Ishikawa (cell line): Measurements from ENCODE around the gene ZNF571.

Experiments used
- CEBPB ChIP-seq: IDR thresholded peaks from 2 replicates; pipeline ENCODE4 v1.6.1; 2012
- CREB1 ChIP-seq: IDR thresholded peaks from 2 replicates; pipeline ENCODE4 v1.6.1; 2012; ENCODE audit warnings: low read depth
- EGR1 ChIP-seq: IDR thresholded peaks from 2 replicates; pipeline ENCODE4 v1.6.1; 2012
- EP300 ChIP-seq: IDR thresholded peaks from 2 replicates; pipeline ENCODE4 v1.6.1; 2012; ENCODE audit warnings: borderline replicate concordance
- FOXM1 ChIP-seq: IDR thresholded peaks from 2 replicates; pipeline ENCODE4 v1.6.1; 2012; ENCODE audit warnings: low read depth, borderline replicate concordance
- MAX ChIP-seq: IDR thresholded peaks from 2 replicates; pipeline ENCODE4 v1.6.1; 2012
- NFIC ChIP-seq: IDR thresholded peaks from 2 replicates; pipeline ENCODE4 v1.6.1; 2012
- RAD21 ChIP-seq: IDR thresholded peaks from 2 replicates; pipeline ENCODE4 v1.6.1; 2012; ENCODE audit warnings: low read depth
- REST ChIP-seq: IDR thresholded peaks from 2 replicates; pipeline ENCODE4 v1.6.1; 2012; ENCODE audit warnings: low read depth, mild to moderate bottlenecking
- TAF1 ChIP-seq: IDR thresholded peaks from 2 replicates; pipeline ENCODE4 v1.6.1; 2012; ENCODE audit warnings: low read depth, mild to moderate bottlenecking
- TCF12 ChIP-seq: IDR thresholded peaks from 2 replicates; pipeline ENCODE4 v1.6.1; 2012; ENCODE audit warnings: low read depth
- TEAD4 ChIP-seq: IDR thresholded peaks from 2 replicates; pipeline ENCODE4 v1.6.1; 2012
- USF1 ChIP-seq: IDR thresholded peaks from 2 replicates; pipeline ENCODE4 v1.6.1; 2012
- YY1 ChIP-seq: IDR thresholded peaks from 2 replicates; pipeline ENCODE4 v1.6.1; 2012; ENCODE audit warnings: low read depth
- ZBTB7A ChIP-seq: IDR thresholded peaks from 2 replicates; pipeline ENCODE4 v1.6.1; 2012; ENCODE audit warnings: low read depth

ZNF571 gene

GRCh38 chr19:37593996-37594303 lies 642 bp downstream of the ZNF571 start:
- TF ChIP-seq TAF1, result no peak
- TF ChIP-seq EP300, result no peak
- no peak for TF ChIP-seq FOXM1
- TF ChIP-seq TEAD4, result no peak
- no peak for TF ChIP-seq NFIC
- TF ChIP-seq RAD21, result no peak
- TF ChIP-seq MAX, result no peak
- no peak for TF ChIP-seq EGR1
- no peak for TF ChIP-seq USF1
- TF ChIP-seq REST, result no peak
- TF ChIP-seq CEBPB, result no peak
- TF ChIP-seq TCF12, result no peak
- no peak for TF ChIP-seq ZBTB7A
- TF ChIP-seq CREB1, result no peak
- no peak for TF ChIP-seq YY1

- no peak for TF ChIP-seq NFIC
- no peak for TF ChIP-seq ZBTB7A
- TF ChIP-seq TCF12, result no peak
Measured at GRCh38 chr19:37583340-37583739, 11.3 kb downstream of the ZNF571 start.

GRCh38 chr19:37572203-37572602 lies 22.4 kb downstream of the ZNF571 start:
- TF ChIP-seq CREB1 (no peak), REST (no peak), RAD21 (no peak), ZBTB7A (no peak), TCF12 (no peak), FOXM1 (no peak), EGR1 (no peak), EP300 (no peak), CEBPB (no peak), YY1 (no peak), TEAD4 (no peak), TAF1 (no peak), MAX (no peak), USF1 (no peak), NFIC (no peak)

- TF ChIP-seq TAF1 (no peak), YY1 (no peak), FOXM1 (no peak), MAX (no peak), USF1 (no peak), NFIC (no peak), RAD21 (no peak)
Measured at GRCh38 chr19:37565370-37565669, 29.3 kb downstream of the ZNF571 start.

- TF ChIP-seq TAF1 (no peak), RAD21 (no peak), FOXM1 (no peak), REST (no peak), TEAD4 (no peak), CEBPB (no peak), CREB1 (no peak), USF1 (no peak)
Measured at GRCh38 chr19:37564624-37565369, 29.8 kb downstream of the ZNF571 start.
